Activated CD8-positive, alpha-beta memory T cell treated with anti-CD3 and anti-CD28 coated beads, Interleukin-2, amount 50 U/mL, for 4 hours (primary cell): ENCODE data around the gene SNHG17.
"Not testable (repeated sequence)": the region's sequence is repeated elsewhere in the genome, so short reads cannot be mapped to it uniquely, and the experiment has no call there.

Experiments
- DNase-seq: peaks from one replicate; pipeline ENCODE4 v3.0.0-alpha.2; 2020

SNHG17 gene

DNA sequence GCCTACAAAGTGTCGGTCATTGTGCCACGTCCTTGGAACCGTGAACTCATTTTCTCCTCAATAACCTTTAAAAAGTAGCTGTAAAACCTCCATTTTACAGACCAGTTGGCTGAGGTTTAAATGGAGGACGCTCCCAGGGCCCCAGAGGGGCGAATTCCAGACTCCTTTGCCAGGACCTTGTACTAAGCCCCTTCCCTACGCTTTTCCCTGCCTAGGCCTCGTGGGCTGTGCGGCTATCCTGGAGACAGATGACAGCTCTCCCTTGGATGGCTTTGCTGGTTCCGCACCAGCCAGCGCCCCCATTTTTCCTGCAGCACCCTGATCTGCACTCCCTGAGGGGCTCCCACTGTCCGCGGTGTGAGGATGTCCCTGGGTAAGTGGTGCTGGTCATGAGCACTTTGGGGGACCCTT lies 12.1 kb upstream of the SNHG17 start:
- DNase-seq, result no peak

GRCh38 chr20:38446441-38447209 lies 11.5 kb upstream of the SNHG17 start:
- peak; percentile 96 for DNase-seq

DNA sequence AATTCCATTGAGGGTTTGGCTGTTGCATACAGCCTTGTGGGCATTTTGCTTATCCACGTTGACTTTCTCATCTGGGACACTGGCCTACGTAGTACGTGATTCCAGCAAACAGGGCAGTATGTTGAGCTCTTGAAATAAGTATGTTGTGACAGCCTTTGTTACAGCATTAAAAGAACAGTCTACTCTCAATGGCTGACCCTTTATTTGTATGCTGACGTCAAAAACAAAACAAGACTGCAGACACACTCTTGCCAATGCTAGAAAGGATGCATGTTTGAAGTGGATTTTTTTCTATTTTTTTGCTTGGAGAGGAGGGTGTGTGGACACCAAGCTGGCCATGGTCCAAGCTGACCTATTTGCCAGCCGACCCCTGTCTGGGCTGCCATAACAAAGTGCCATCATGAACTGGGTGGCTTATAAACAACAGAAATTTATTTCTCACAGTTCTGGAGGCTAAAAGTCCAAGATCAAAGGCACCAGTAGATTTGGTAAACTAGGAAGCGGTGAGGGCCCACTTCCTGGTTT lies 10.8 kb upstream of the SNHG17 start:
- DNase-seq, result no peak

GRCh38 chr20:38445381-38445796 lies 10.3 kb upstream of the SNHG17 start:
- DNase-seq, result no peak

GRCh38 chr20:38441916-38442315 lies 6.8 kb upstream of the SNHG17 start:
- DNase-seq, result no peak

DNA sequence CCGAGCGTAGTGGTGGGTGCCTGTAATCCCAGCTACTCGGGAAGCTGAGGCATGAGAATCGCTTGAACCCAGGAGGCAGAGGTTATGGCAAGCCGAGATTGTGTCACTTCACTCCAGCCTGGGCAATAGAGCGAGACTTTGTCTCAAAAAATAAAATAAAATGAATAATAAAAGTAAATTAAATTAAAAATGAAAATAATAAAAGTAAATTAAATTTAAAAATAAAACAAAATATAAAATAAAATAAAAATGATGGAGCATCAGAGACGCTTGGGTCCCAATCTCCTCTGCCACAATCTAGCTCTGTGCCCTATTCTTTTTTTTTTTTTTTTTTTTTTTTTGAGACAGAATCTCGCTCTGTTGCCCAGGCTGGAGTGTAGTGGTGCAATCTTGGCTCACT lies 6.0 kb upstream of the SNHG17 start:
- DNase-seq, result not testable (repeated sequence)

GRCh38 chr20:38437796-38438195 lies 2.7 kb upstream of the SNHG17 start:
- no peak for DNase-seq

DNA sequence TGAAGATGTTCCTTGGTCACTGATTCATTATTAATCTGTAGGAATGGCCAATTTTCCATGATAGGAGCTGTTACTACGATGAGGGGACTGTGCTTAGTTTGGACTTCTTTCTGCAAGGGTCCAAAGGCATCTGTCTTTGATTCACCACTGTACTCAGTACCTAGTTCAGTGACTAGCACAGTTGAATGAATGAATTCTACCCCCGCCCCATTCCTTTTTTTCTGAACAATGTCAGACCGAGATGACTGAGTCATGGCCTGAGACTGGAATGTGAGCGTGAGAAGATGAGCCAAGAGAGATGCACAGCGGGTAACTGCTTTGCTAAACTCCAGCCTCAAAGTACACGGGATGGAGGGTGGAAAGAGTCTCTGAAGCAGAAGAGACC lies 419 bp upstream of the SNHG17 start:
- DNase-seq, result no peak

- peak; percentile 24 for DNase-seq
Measured at GRCh38 chr20:38434301-38434741, 807 bp downstream of the SNHG17 start.

GRCh38 chr20:38433304-38433972 lies 1.7 kb downstream of the SNHG17 start:
- DNase-seq, result no peak

DNA sequence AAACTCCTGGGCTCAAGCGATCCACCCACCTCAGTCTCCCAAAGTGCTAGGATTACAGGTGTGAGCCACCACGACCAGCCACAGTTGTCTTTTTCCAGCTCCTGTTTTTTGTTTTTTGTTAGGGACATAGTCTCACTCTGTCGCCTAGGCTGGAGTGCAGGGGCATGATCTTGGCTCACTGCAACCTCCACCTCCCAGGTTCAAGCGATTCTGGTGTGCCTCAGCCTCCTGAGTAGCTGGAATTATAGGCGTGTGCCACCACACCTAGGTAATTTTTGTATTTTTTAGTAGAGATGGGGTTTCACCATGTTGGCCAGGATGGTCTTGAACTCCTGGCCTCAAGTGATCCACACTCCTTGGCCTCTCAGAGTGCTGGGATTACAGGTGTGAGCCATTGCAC lies 2.3 kb downstream of the SNHG17 start:
- not testable (repeated sequence) for DNase-seq

DNA sequence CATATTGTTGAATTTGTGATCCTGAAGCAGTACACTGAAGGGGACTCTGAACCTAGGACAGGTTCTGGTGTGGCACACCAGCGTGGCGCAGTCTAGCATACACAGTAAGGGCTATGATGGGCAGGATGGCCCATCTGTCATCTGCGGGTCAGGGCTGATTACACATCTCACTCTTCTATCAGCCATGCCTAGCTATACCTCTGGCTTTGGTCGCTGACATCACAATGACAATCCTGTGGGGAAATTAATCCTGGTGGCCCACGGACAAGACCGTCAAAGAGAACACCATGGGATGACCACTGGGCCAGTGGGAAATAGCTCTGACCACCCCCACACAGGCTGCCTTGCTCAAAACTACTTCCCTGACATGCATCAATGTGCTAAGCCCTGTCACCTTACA lies 2.8 kb downstream of the SNHG17 start:
- DNase-seq, result no peak

DNA sequence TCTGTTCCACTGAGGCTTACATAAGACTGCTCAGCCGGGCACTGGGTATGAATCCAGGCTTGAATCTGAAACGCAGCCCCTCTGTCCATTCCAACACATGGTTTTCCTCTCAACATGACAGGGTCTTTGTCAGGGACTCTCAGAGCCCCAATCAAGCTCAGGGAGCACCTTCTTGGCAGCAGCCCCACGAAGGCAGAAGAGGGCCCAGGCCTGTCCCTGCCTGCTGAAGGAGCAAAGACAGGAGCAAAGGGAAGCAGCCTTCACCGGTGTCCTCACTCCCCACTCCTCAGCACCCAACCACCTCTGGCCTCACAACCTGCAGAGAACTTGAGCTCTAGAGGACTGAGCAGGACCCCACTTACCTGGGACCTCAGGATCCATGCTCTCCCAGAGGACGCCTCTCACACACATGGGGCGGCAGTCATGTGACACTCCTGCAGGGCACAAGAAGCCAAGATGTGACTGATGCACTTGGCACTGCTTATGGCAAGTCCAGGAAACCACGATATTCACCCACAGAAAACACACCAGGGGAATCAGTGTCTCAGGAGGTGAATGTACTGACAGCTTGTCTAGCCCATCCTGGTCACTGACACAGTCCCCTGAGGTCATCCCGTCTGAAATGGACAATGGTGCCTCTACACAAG lies 4.3 kb downstream of the SNHG17 start:
- DNase-seq, result no peak

- no peak for DNase-seq
Measured at GRCh38 chr20:38429301-38429700, 5.8 kb downstream of the SNHG17 start.

- no peak for DNase-seq
Measured at GRCh38 chr20:38428800-38429199, 6.3 kb downstream of the SNHG17 start.

DNA sequence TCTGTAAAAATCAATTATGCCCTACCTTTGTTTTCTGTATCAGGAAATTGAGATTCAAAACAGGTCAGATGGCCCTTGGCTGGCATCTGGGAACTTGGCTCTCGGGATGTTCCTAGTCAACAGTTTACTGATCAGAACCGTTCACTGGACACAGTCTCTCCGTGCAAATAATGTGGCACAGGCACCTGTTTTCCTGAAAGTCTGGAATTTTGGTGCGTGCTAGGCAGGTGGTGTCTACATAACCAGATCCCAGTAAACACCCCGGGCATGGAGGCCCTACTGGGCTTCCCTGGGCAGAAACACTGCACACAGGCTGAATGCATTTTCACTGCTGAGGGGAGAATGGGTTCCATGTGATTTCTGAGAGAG lies 7.5 kb downstream of the SNHG17 start:
- no peak for DNase-seq

GRCh38 chr20:38426006-38426897 lies 8.9 kb downstream of the SNHG17 start:
- no peak for DNase-seq

GRCh38 chr20:38424401-38424800 lies 10.7 kb downstream of the SNHG17 start:
- DNase-seq, result no peak

DNA sequence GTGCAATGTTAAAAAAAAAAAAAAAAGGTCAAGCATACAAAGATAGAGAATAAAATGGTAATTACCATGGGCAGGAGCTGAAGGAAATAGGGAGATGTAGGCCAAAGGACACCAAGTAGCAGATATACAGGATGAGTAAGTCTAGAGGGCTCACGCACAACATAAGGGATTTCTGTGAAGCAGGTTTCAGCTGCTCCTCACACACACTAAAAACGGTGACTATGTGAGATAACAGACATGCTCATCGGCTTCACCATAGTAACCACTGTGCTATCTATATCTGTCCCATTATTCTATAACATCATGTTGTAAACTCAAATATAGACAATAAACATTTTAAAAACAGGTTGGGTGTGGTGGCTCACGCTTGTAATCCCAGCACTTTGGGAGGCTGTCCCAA lies 11.6 kb downstream of the SNHG17 start:
- DNase-seq, result no peak

DNA sequence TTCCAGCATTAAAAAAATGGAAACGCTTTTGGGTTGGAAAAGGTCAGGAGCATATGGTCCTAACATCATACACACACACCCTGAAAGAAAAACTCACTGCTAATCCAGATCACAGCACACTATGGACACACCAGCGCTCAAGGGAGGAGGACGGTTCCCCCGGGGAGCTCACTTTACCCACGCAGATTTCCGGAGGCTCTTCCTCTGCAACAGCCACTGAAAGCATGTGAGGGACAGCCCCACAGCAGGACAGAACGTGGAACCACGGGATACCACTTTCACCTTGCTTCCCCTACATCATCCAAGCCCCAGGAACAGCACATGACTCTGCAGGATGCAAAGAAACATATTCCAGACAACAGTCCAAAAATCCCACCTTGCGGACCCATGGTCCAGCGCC lies 13.2 kb downstream of the SNHG17 start:
- DNase-seq, result no peak

GRCh38 chr20:38420388-38421085 lies 14.6 kb downstream of the SNHG17 start:
- no peak for DNase-seq
